Measurements from ENCODE around the gene DSCAML1.

The DSCAML1 gene

DNA sequence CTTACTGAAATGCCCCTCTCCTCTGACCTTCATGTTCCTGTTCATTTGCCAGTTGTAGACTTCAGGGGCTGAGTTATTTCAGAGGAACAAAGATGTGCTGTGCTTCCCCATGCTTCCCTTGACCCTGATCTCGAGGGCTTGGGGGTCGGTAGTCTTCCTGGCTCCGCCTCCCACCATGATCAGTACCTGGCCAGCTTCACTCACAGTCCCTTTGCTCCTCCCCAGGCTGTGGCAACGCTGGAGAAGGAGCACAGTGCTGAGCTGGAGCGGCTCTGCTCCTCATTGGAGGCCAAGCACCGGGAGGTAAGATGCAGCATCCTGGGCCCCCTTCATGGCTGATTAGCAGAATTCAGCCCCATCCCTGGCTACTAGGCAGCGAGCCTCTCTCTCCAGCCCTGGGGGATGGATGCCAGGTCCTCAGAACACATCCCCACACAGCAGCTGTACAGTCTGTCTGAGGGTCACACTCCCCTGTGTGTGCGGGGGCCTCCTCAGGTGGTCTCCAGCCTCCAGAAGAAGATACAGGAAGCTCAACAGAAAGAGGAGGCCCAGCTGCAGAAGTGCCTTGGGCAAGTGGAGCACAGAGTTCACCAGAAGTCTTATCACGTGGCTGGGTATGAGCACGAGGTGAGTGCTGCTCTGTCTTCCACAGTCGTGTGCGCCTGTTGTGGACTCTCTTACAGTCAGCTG, 404.9 kb downstream of the DSCAML1 start:
- no peak for DNase-seq

DNA sequence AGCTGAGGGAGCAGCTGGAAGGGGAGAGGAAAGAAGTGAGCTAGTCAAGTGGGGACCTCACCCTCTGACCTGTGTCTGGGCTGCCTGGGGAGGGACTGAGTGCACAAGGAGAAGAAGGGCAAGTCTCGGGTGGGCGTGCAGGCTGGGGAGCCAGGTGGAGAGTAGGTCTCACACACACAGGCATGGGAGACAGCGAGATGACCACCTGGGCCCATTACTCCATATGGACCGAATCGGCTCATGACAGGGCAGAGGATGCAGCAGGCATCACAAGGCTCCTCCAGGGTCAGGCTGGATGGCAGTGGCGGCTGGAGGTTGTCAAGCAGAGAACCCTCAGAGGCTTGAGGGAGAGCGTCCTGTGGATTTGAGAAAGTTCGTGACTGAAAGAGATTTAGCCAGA, 405.8 kb downstream of the DSCAML1 start:
- no peak for DNase-seq

DNA sequence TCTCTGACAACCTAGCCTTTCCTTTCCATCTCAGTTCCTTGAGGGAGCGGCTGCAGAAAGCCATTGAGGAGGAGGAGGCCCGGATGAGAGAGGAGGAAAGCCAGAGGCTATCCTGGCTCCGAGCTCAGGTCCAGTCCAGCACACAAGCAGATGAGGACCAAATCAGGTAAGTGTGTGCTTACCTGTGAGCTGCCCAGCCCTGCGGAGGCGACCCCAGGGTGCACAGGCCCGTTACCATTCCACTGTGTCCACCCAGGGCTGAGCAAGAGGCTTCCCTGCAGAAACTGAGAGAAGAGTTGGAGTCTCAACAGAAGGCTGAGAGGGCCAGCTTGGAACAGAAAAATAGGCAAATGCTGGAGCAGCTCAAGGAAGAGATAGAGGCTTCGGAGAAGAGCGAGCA, 406.3 kb downstream of the DSCAML1 start:
- no peak for DNase-seq

DNA sequence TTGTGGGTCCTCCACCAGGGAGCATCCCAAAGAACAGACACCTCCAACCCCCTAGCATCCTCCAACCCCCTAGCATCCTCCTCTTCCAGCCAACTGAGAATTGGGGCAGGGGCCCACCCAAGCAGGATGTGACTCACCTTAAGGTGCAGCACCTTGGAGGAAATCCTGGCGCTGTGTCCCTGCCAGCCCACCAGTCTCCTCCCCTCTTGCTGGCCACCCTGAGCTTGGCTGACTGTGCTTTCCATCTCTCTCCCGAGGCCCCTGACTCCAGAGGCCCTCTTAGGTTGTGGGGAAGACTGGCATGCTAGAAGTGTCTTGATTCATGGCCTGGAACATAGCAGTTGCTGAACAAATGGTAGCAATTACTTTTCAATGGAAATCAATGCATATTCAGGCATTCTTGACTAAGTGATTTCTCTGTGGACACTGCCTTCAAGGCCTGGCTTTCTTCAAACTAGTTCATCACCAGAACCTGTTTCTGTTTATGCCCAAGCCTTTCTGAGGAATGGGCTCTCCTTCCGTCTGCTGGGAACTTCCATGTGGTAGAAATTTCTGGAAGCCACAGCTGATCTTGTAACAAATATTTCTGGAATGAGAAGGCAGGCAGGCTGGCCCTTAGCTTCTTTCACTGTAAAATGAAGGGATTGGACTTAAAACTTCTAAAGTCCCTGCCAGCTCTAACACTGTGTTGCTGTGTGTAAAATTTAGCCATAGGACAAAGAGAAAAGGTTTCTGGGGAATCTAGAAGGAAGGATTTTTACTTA, 408.8 kb downstream of the DSCAML1 start:
- DNase-seq = no peak

DNA sequence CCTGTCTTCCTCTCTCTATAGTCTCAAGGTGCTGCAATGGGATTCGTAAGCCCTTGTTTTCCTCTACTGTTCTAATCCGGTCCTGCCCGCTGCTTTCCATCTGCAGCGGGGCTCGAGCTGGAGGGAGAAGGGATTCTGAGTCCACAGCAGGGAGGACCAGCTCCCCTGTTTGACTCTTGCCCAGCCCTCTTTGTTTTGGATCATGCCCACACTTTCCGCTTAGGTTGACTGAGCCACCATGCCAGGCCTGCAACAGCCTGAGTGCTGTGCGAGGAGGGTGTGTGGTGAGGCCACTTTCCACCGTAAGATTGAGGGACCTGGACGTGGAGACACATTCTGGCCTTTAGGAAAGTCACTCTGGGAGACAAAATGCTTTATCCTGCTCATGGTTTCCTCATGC, 411.1 kb downstream of the DSCAML1 start:
- no peak for DNase-seq

DNA sequence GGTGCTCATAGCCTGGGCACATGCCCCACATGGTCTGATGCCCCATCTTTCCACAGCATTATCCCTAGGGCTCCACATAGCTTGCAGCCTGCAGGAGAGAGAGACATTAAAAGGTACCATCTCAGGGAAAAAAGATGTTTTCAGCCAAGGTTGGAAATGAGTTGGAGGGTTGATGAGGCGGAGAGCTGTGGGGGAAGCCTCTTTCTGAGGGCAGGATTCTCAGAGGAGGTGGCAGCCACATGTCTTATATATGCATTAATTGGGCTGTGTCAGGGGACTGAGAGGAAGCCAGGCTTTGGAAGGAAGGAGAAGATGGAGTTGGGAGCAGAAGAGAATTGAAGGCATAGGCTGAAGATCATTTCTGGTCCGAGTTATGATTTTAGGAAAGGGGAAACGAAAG, 411.5 kb downstream of the DSCAML1 start:
- DNase-seq = no peak

DNA sequence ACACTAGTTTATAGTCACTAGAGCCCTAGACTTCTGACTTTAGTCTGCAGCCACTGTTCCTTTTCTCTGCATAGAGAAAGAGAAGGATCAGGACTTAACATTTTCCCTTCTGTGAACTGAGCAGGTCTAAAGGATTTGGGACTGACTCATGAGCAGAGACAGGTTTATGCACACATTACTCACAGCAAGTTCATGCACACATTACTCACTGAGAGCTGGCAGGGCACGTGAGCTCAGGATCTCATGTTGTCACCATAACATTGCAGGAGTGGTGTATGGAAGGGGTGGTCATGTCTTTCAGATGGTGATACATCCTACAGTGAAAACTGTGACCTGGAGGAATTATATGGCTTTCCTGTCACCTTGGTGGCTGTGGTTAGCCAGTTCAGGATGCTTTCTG, 413.0 kb downstream of the DSCAML1 start:
- DNase-seq = no peak

DNA sequence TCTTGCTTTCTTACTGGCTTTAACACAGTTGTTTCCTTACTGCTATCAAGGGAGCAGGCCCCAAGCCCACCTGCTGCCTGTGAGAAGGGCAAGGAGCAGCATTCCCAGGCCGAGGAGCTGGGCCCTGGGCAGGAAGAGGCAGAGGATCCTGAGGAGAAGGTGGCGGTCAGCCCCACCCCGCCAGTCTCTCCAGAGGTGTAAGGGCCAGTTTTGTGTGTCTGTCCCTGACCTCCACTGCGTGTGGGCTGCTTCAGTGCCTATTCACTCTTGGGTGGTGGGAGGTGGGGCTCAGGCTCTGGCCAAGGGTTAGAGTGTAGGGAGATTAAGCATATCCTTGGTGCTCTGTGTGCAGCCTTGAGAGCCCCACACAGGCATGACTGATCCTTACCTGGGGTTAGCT, 414.3 kb downstream of the DSCAML1 start:
- DNase-seq = no peak

DNA sequence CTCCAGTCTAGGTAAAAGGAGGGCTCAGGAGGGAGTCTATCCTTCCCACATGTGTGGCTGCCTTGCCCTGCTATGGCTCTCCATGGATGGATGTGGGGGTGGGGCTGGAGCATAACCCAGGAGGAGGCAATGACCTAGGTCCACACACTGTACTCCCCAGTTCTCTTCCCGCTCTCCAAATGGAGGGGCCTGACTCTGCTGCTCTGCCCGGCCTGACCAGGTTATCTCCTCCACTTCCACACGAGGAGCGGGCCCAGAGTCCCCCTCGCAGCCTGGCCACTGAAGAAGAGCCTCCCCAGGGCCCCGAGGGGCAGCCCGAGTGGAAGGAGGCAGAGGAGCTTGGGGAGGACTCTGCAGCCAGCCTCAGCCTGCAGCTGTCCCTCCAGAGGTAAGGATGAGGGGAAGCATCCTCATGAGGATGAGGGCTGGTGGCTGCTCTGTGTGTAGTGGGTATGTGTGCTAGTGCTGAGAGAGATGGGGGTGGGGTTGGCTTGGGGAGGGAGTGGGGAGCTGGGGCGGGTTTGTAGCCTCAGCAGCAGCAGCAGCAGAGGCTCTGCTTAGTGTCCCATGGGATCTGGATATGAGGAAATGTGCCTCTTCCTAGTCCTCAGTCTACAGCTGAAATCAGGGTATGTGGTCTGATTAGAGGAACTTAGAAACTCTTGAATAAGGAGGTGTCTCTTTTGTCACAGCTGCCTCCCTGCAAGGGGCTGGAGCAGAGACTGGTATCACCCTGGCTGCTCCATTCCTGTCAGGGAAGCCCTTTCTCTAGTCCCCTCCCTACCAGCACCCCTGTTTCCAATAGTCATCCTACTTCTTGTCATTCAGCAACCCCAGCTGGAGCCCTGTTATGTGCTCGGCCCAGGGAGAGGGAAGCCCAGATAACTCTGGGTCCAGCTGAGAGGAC, 415.3 kb downstream of the DSCAML1 start:
- no peak for DNase-seq

DNA sequence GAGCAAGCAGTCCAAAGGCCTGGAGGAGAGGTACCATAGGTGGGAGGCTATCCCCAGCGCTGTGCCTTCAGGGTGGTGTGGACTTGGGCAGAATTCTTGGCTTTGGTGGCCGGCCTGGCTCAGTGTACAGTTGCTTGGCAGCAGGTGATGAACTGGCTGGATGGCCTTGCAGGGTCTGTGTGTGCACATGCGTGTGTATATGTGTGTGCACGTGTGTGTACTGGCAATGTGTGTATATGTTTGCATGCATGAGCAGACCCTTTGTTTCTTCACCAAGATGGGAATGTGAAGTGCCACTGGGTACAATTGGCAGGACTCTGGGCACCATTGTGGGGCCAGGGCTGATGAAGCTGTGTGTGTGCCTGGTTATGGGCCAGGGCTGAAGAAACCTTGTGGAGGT, 416.3 kb downstream of the DSCAML1 start:
- no peak for DNase-seq

DNA sequence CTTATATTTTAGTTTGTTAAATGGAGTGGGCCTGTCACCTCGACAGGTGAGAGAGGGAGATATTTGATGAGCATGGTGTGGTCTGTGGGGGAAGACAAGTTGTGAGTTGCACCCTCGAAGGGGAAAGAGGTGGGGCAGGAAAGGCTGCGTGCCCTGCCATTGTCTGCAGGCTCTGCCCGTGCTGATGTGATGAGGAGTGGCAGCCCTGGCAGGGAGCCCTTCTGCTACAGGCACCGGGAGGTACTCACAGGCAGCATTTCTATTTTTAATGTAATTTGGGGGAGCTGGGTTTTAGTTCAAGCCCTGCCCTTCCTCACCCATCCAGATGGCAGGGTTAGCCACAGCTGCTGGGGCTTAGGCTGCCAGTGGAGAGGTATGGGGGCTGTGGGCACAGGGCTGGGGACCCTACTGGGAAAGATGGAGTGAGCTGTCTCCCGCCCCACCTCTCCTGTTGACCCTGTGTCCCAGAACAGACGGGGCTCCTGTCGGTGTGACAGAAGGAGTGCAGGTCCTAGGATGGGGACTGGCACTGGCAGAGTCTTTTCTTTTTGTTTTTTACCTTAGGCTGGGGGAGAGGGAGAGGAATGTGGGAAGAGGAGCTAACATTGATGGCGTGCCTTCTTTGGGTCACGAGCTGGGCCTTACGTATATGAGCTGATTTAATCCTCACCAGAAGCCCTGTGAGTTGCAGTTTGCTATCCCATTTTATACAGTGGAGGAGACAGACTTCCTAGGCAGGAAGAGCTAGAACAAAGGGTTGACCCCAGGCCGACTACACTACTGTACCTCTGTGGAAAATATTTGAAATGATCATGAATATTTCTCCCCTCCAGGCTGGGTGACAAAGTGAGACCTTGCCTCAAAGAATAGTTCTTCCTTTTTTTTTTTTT, 417.8 kb downstream of the DSCAML1 start:
- no peak for DNase-seq
